Measurements from ENCODE around the gene KRTAP5-3.
"Not testable (repeated sequence)": the region's sequence is repeated elsewhere in the genome, so short reads cannot be mapped to it uniquely, and the experiment has no call there.

KRTAP5-3 gene, protein sequence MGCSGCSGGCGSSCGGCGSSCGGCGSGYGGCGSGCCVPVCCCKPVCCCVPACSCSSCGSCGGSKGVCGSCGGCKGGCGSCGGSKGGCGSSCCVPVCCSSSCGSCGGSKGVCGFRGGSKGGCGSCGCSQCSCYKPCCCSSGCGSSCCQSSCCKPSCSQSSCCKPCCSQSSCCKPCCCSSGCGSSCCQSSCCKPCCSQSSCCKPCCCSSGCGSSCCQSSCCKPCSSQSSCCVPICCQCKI

GRCh38 chr11:1608363-1608762 is at the start of gene KRTAP5-3:
KRTAP5-3 (minus strand) TSS chr11:1608463; CDS start chr11:1608385, 78 bp downstream.
- DNase-seq, result no peak

DNA sequence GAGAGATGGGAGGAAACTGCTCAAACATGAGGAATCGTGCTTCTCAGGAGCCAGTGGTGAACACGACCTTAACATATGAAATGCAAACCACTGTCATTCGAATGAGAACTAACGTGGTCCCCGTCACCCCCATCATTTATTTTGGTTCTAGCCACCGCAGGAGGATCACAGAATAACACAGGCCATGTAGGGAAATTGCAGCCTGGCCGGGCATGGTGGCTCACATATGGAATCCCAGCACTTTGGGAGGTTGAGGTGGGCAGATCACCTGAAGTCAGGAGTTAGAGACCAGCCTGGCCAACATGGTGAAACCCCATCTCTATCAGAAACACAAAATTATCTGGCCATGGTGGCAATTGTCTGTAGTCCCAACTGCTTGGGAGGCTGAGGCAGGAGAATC is 48.4 kb upstream of the KRTAP5-3 start:
- DNase-seq, result no peak

DNA sequence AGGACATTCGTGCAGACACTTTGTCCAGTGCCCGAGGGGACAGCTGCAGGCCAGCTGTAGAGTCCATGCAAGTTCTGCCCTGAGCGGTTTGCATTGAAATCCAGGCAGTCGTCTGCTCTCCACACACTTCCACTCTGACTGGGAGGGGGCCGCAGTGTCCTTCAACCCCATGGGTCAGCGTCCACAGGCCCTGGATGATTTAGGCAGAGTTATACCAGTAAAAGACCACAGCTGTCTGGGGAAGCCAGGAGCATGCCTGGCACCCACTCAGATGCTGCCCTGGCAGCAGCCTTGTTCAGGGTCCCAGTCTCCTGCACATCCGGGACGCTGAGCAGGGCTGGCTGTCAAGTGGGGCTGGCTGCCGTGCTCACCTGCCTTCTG is 47.8 kb upstream of the KRTAP5-3 start:
- no peak for DNase-seq

- no peak for DNase-seq
Observed at GRCh38 chr11:1655168-1656060, 47.2 kb upstream of the KRTAP5-3 start.

DNA sequence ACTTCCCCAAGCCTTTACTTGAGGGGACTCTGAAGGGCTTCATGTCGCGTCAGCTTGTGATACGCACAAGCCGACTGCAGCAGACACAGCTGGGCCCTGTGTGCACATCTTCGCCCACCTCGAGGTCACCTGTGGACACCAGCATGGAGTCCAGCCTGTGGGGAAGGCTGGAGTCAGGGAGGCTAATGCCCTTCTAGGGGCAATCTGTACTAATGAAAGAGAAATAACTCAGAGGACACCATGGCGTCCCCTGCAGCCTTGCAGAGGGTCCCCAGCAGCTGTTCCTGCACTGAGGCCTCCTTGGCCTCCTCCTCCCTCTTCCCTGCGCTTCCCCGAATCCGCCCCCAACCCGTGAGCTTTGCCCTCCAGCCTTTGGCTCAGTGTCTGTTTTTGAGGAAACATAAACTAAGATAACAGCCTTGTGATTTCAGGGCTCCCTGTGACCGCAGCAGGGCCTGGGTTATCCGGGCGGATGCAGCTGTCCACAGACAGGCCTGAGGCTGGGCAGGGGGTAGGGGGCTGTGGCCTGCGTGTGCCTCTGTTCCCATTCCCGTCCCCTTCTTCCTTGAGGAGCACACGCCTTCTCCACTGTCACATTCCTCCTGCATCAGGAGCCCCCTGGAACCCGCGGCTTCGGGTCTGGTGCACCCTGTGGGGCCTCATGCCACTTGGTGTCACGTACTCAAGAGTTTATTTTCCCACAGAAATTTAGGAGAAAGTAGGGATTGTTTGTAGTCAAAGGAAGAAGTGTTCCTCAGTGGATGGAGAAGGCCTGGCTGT is 46.3 kb upstream of the KRTAP5-3 start:
- no peak for DNase-seq

GRCh38 chr11:1653541-1654387 is 45.5 kb upstream of the KRTAP5-3 start:
- no peak for DNase-seq

- peak; percentile 95 for DNase-seq
Observed at GRCh38 chr11:1652771-1653540, 44.7 kb upstream of the KRTAP5-3 start.

- no peak for DNase-seq
Observed at GRCh38 chr11:1652442-1652770, 44.1 kb upstream of the KRTAP5-3 start.

- no peak for DNase-seq
Observed at GRCh38 chr11:1652026-1652425, 43.8 kb upstream of the KRTAP5-3 start.

DNA sequence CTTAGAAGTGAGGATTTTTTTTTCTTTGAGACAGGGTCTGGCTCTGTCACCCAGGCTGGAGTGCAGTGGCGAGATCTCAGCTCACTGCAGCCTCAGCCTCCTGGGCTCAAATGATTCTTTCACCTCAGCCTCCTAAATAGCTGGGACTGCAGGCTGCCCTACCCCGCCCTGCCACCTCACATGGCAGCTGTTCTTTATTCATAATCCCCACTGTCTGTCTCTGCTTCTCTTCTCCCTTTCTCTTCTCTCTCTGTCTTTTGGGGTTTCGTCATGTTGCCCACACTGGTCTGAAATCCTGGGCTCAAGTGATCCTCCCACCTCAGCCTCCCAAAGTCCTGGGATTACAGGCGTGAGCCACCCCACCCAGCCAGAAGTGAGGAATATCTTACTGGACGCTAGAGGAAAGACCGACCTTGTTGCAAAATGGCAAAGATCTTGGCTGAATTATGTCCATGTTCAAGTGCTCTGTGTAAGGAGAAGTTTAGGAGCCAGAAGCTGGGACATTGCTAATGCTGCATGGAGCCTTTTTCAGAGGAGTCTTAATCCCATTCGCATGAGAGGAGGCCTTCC is 43.2 kb upstream of the KRTAP5-3 start:
- no peak for DNase-seq

DNA sequence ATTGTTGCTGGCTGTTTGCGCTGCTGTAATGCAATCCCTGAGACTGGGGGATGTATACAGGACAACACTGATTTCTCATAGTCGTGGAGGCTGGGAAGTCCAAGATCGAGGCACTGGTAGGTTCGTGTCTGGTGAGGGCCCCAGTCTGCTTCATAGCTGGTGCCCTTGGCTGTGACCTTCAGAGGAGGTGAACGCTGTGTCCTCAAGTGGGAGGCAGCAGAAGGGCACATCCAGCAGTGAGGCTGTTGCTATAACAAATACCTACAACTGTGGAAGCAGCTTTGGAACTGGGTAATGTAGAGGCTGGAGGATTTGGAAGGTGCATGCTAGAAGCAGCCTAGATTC is 42.6 kb upstream of the KRTAP5-3 start:
- DNase-seq, result no peak

DNA sequence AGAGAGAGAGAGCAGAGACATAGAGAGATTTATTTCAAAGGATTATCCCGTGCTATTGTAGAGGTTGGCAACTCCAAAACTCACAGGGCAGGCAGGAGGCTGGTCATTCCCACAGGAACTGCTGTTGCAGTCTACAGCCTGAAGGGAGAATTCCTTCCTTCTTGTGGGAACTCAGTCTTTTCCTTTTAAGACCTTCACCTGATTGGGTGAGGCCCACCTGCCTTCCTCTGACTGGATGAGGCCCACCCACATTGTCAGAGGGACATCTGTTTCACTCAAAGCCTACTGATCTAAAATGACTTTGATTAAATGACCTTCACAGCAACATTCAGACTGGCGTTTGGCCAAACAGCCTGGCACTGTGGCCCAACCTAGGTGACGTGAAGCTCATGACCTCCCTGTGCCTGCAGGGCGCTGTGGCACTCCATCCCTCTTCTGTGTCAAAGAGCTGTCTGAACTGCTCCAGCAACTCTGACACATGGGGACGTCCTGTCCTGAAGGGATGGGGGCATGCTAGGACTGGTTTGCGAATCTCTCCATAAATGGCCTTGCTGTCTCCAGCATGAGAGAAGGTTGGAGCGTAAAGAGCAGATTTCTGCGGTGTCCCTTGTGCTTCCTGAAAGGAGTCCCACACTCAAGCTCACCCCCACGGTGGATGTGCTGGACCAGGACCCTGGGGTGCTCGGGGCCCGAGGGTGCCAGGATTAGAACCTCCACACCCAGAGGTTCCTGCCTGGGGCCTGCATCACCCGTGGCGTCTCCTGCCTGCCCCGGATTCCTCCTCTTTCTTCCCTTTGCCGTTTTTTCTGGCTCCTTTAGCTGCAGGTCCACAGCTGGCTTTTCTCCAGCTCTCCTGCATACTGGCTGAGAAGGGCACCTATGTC is 42.0 kb upstream of the KRTAP5-3 start:
- DNase-seq, result no peak

GRCh38 chr11:1648653-1649420 is 40.6 kb upstream of the KRTAP5-3 start:
- DNase-seq, result no peak

DNA sequence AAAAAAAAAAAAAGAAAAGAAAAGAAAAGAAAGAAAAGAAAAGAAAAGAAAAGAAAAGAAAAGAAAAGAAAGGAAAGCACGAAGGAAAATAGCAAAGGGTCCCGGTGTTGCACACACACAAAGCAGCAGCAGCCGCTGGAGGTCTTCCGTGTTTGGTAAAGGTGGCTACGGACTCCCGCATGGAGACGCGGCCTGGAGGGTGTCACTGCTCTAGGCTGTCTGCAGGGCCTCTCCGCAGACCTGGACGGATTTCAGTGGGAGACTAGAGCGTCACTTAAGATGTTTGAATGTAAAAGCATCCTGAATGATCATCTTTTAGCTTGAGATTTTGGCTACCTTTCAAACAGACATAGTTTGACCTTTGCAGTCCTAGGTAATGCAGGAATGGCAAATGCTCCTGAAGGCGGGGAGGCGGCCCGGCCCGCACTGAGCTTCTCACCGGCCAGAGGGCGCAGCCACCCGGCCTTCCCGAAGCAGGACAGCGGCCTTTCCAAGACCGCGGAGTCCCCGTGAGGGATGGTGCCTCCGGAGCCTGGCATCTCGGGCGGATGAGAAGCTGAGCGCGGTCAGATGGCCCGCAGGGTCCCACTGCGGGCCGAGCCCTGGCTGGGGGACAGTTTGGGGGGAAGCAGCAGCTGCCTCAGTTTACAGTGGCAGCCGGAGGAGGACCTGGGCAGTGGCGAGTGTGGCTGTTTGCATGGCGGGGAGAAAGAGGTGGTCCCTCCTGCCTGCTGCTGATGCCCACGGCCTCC is 39.8 kb upstream of the KRTAP5-3 start:
- no peak for DNase-seq

DNA sequence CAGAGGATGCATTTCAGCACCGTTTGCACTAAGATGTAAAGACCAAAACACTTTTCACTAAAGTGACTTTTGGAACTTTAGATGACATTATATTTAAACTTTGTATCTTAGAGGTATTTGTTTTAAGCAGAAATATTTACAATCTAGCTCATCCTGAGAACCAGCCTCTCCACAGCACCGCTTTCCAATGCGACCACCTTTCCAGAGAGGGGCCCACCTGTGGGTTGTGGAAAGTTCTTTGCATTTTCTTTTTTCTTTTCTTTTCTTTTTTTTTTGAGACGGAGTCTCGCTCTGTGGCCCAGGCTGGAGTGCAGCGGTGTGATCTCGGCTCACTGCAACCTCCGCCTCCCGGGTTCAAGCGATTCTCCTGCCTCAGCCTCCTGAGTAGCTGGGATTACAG is 38.3 kb upstream of the KRTAP5-3 start:
- not testable (repeated sequence) for DNase-seq

GRCh38 chr11:1645357-1645821 is 37.1 kb upstream of the KRTAP5-3 start:
- DNase-seq, result no peak

GRCh38 chr11:1644601-1645356 is 36.5 kb upstream of the KRTAP5-3 start:
- DNase-seq, result no peak

DNA sequence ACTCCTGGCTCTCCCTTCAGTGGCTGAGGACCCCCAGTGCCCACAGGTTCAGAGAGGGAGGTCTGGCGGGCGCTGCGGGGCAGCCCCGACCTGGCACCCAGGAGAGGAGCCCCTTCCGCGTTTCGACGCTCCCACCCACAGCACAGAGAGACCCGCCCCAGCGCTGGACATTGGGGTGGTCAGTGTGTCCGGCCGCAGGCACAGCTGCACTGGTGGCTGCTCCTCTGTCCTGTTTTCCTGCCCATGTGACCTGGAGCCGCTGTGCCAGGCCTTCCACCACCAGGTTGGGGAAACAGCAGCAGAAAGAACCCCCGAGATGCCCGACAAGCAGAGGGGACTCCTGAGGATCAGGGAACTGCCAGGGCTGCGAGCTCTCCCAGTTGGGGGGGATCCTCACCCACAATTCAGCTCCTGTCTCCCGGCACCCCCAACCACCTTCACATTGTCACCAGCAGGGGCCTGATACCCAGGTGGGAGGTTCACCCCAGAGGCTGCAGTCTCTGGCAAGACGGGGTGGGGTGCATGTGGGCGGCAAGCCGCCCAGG is 35.0 kb upstream of the KRTAP5-3 start:
- no peak for DNase-seq

All from activated CD8-positive, alpha-beta memory T cell treated with anti-CD3 and anti-CD28 coated beads, Interleukin-2, amount 50 U/mL, for 48 hours (primary cell).